Esophagus (tissue), 2 donors: ENCODE measurements around the gene COL27A1. TPM values are rescaled to one million over a fixed set of nuclear protein-coding genes. Genes with fewer than 3 reads are reported as not detected.

ENCODE experiments used
- H3K27ac ChIP-seq, 2 donors: one replicate each; pipeline ENCODE4 v1.5.1; 2013; ENCODE audit warnings: low read depth in 2 of 2, mild to moderate bottlenecking in 2 of 2, inconsistent platforms in 1 of 2, low read length in 1 of 2, moderate library complexity in 1 of 2
- H3K27me3 ChIP-seq, 2 donors: one replicate each; pipeline ENCODE4 v1.6.1; 2013; ENCODE audit warnings: low read length in 2 of 2, control low read depth in 1 of 2, mild to moderate bottlenecking in 1 of 2; ENCODE audit not compliant: insufficient read depth in 2 of 2, control insufficient read depth in 1 of 2
- H3K36me3 ChIP-seq, 2 donors: one replicate each; pipeline ENCODE4 v1.6.1; 2013; ENCODE audit warnings: low read length in 1 of 2; ENCODE audit not compliant: control insufficient read depth in 2 of 2, insufficient read depth in 2 of 2
- H3K4me1 ChIP-seq, 2 donors: one replicate each; pipeline ENCODE4 v1.6.1; 2013; ENCODE audit warnings: low read length in 1 of 2; ENCODE audit not compliant: control insufficient read depth in 2 of 2, insufficient read depth in 2 of 2
- H3K4me3 ChIP-seq, 2 donors: one replicate each; pipeline ENCODE4 v1.5.1; 2013; ENCODE audit warnings: low read length in 2 of 2, mild to moderate bottlenecking in 2 of 2, low read depth in 1 of 2, moderate library complexity in 1 of 2
- H3K9me3 ChIP-seq, 2 donors: one replicate each; pipeline ENCODE4 v1.6.1; 2013; ENCODE audit warnings: mild to moderate bottlenecking in 2 of 2, low read depth in 1 of 2, low read length in 1 of 2, moderate library complexity in 1 of 2; ENCODE audit not compliant: control insufficient read depth in 2 of 2, insufficient read depth in 1 of 2
- WGBS, 2 donors: extraction: QIAGEN DNeasy Blood & Tissue Kit; methylation state at CpG; one replicate each; pipeline ENCODE4 v1.1.7; 2013; 5-methylcytosine and 5-hydroxymethylcytosine counted together
- polyA plus RNA-seq, 2 donors: library from polyadenylated mRNA; stranded (reverse); fragments of 200-250 nt; gene quantifications; one replicate each; pipeline ENCODE4 v1.2.3, GENCODE V29; 2013
- donor health status: healthy with polysubstance abuse.
- donor health status: Bipolar disorder and iron deficiency.

The COL27A1 gene
- polyA plus RNA-seq, 2 donors = 7.2 to 32.6 TPM

- no peaks in the 10 kb centered on the region for H3K9me3 ChIP-seq
Measured at GRCh38 chr9:114235033-114235661, 79.8 kb downstream of the COL27A1 start.

DNA sequence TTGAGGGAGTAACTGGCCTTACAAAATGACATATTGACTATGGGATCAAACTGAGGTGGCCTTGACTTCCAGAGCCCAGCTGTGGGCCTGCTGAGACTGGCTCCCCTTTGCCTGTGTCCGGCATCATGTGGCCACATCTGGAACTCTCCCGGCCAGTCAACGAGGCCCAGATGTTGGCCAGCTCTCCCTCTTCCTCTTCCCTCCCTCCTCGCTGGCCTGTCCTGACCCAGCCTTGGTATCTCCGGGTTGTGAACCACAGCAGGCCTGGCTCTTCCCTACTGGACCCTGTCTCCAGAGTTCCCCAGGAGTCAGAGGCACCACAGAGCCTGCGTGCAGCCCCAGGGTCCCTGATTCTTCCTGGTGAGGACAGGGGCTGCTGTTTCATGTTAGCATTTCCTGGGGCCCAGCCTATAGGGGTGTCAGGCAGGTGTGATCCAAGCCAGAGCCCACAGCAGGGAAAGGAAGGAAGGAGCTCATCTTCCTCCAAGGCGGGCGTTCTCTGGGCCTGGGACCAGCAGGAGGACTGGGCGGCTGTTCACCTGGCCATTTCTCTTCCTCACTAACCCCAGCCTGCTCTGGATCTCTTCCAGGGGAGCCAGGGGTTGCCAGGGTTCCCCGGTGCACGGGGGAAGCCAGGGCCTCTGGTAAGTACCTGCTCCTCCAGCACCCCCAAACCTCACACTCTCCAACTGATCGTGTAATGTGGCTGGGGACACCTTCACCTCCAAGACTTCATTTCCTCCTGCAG is 81.2 kb downstream of the COL27A1 start:
- H3K36me3 ChIP-seq = peaks cover 0 to 4% of the 10 kb centered on the region in 2 donors
- WGBS, 2 donors = 78 to 79% methylated on average over 12 of the region's 12 CpGs
- H3K4me3 ChIP-seq = no peak overlapping the region
- H3K27me3 ChIP-seq = no peaks in the 10 kb centered on the region
- H3K27ac ChIP-seq = no peak overlapping the region
- H3K9me3 ChIP-seq = no peaks in the 10 kb centered on the region
- H3K4me1 ChIP-seq = no peaks in the 10 kb centered on the region

More at GRCh38 chr9:114235033-114235661, 79.8 kb downstream of the COL27A1 start:
- Histone ChIP-seq H3K36me3 (peaks cover 0 to 2% of the 10 kb centered on the region in 2 donors), H3K27ac (no peak overlapping the region), H3K4me3 (no peak overlapping the region), H3K4me1 (no peaks in the 10 kb centered on the region), H3K27me3 (no peaks in the 10 kb centered on the region)
- 79 to 83% methylated on average over 16 of the region's 16 CpGs for WGBS, 2 donors

- Histone ChIP-seq H3K27me3 (no peaks in the 10 kb centered on the region), H3K4me3 (no peak overlapping the region), H3K4me1 (no peaks in the 10 kb centered on the region), H3K9me3 (no peaks in the 10 kb centered on the region), H3K27ac (no peak overlapping the region), H3K36me3 (peaks cover 0 to 4% of the 10 kb centered on the region in 2 donors)
- WGBS, 2 donors = 90% methylated on average over 5 of the region's 5 CpGs
Measured at GRCh38 chr9:114237247-114237646, 81.9 kb downstream of the COL27A1 start.

DNA sequence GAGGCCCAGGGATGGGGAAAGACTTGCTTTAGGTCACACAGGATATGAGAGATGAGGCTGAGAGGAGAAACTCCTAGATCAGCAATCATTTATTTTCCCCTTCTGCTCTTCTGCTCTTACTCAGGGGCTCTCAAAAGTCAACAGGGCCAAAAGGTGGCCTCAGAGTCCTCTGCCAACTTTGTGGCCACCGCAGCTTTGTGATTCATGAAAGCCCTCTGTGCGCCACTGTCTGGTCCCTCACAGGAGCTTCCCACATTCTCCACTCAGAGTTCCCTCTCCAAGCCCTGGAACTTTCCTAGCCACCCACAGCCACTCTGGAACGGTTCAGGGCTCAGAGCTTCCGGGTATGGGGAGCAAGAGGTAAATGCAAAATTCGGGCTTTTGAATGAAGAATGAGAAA is 82.4 kb downstream of the COL27A1 start:
- Histone ChIP-seq H3K36me3 (peaks cover 0 to 4% of the 10 kb centered on the region in 2 donors), H3K27ac (no peak overlapping the region), H3K4me1 (no peaks in the 10 kb centered on the region), H3K9me3 (no peaks in the 10 kb centered on the region), H3K27me3 (no peaks in the 10 kb centered on the region), H3K4me3 (no peak overlapping the region)
- WGBS, 2 donors = 78% methylated on average over 5 of the region's 5 CpGs

GRCh38 chr9:114238472-114238871 is 83.1 kb downstream of the COL27A1 start:
- no peaks in the 10 kb centered on the region for H3K4me1 ChIP-seq
- no peaks in the 10 kb centered on the region for H3K27me3 ChIP-seq
- WGBS, 2 donors = 64 to 65% methylated on average over 8 of the region's 8 CpGs
- H3K4me3 ChIP-seq = no peak overlapping the region
- H3K9me3 ChIP-seq = no peaks in the 10 kb centered on the region
- H3K27ac ChIP-seq = no peak overlapping the region
- H3K36me3 ChIP-seq = peaks cover 0 to 4% of the 10 kb centered on the region in 2 donors

GRCh38 chr9:114238891-114239875 is 83.8 kb downstream of the COL27A1 start:
- Histone ChIP-seq H3K9me3 (no peaks in the 10 kb centered on the region), H3K4me3 (no peak overlapping the region), H3K27ac (no peak overlapping the region), H3K36me3 (peaks cover 0 to 4% of the 10 kb centered on the region in 2 donors), H3K4me1 (no peaks in the 10 kb centered on the region), H3K27me3 (no peaks in the 10 kb centered on the region)
- WGBS, 2 donors = 55 to 71% methylated on average over 14 of the region's 14 CpGs

GRCh38 chr9:114240216-114240615 is 84.9 kb downstream of the COL27A1 start:
- Histone ChIP-seq H3K36me3 (peaks cover 0 to 4% of the 10 kb centered on the region in 2 donors), H3K27me3 (no peaks in the 10 kb centered on the region), H3K4me3 (no peak overlapping the region), H3K9me3 (no peaks in the 10 kb centered on the region), H3K27ac (no peak overlapping the region), H3K4me1 (no peaks in the 10 kb centered on the region)
- WGBS, 2 donors = 80 to 86% methylated on average over 6 to 8 of the region's 8 CpGs

- no peak overlapping the region for H3K27ac ChIP-seq
- no peaks in the 10 kb centered on the region for H3K9me3 ChIP-seq
- H3K4me1 ChIP-seq = no peaks in the 10 kb centered on the region
- H3K4me3 ChIP-seq = no peak overlapping the region
- peaks cover 0 to 4% of the 10 kb centered on the region in 2 donors for H3K36me3 ChIP-seq
- 85 to 88% methylated on average over 21 of the region's 21 CpGs for WGBS, 2 donors
- H3K27me3 ChIP-seq = no peaks in the 10 kb centered on the region
Measured at GRCh38 chr9:114240647-114241558, 85.6 kb downstream of the COL27A1 start.
